HepG2 (cell line): Measurements from ENCODE around the gene ZBED5. TPM values are rescaled to one million over a fixed set of nuclear protein-coding genes. Genes with fewer than 3 reads are reported as not detected.

ENCODE experiments used
- CERS6 ChIP-seq: sonication (generic); formaldehyde crosslinking; IDR thresholded peaks from 2 replicates; pipeline ENCODE4 v1.5.0; 2020; ENCODE audit warnings: missing genetic modification reagents
- ESRRA ChIP-seq: sonication (generic); formaldehyde crosslinking; IDR thresholded peaks from 2 replicates; pipeline ENCODE4 v1.5.1; 2020; ENCODE audit warnings: mild to moderate bottlenecking, low read depth, missing genetic modification reagents
- KIAA2018 ChIP-seq: sonication (generic); formaldehyde crosslinking; IDR thresholded peaks from 2 replicates; pipeline ENCODE4 v1.5.0; 2020; ENCODE audit warnings: mild to moderate bottlenecking, missing genetic modification reagents, borderline replicate concordance
- MED8 ChIP-seq: sonication (generic); formaldehyde crosslinking; IDR thresholded peaks from 2 replicates; pipeline ENCODE4 v1.8.1; 2023; ENCODE audit warnings: mild to moderate bottlenecking, missing genetic modification reagents; ENCODE audit not compliant: insufficient replicate concordance
- MYC ChIP-seq: sonication (generic); formaldehyde crosslinking; IDR thresholded peaks from 2 replicates; pipeline ENCODE4 v1.9.0; 2021; ENCODE audit warnings: missing genetic modification reagents, borderline replicate concordance
- PTBP1 ChIP-seq: fragments of 200-400 bp; formaldehyde crosslinking; IDR thresholded peaks from 2 replicates; pipeline ENCODE4 v1.6.1; 2018; ENCODE audit warnings: low read length, low read depth; ENCODE audit not compliant: poor library complexity, severe bottlenecking
- SKIL ChIP-seq: sonication (generic); formaldehyde crosslinking; IDR thresholded peaks from 2 replicates; pipeline ENCODE4 v1.8.0; 2022; ENCODE audit warnings: missing genetic modification reagents, mild to moderate bottlenecking, moderate library complexity, borderline replicate concordance
- SNRNP70 ChIP-seq: fragments of 200-400 bp; formaldehyde crosslinking; IDR thresholded peaks from 2 replicates; pipeline ENCODE4 v1.6.1; 2017; ENCODE audit warnings: mild to moderate bottlenecking, low read depth, low read length, moderate library complexity
- TEAD2 ChIP-seq: sonication (generic); formaldehyde crosslinking; IDR thresholded peaks from 2 replicates; pipeline ENCODE4 v1.9.0; 2021; ENCODE audit warnings: missing genetic modification reagents
- ZC3H4 ChIP-seq: sonication (generic); formaldehyde crosslinking; IDR thresholded peaks from 2 replicates; pipeline ENCODE4 v1.4.0; 2020; ENCODE audit warnings: missing genetic modification reagents, borderline replicate concordance
- ZFP36L2 ChIP-seq: sonication (generic); formaldehyde crosslinking; IDR thresholded peaks from 2 replicates; pipeline ENCODE4 v1.4.0; 2020; ENCODE audit warnings: missing genetic modification reagents
- ZFP62 ChIP-seq: sonication (generic); formaldehyde crosslinking; IDR thresholded peaks from 2 replicates; pipeline ENCODE4 v1.4.0; 2020; ENCODE audit warnings: missing genetic modification reagents
- ZNF180 ChIP-seq: sonication (generic); formaldehyde crosslinking; IDR thresholded peaks from 2 replicates; pipeline ENCODE4 v1.4.0; 2020; ENCODE audit warnings: low read depth, missing genetic modification reagents, borderline replicate concordance
- ZNF326 ChIP-seq: sonication (generic); formaldehyde crosslinking; IDR thresholded peaks from 2 replicates; pipeline ENCODE4 v1.4.0; 2020; ENCODE audit warnings: missing genetic modification reagents, borderline replicate concordance
- ZNF383 ChIP-seq: sonication (generic); formaldehyde crosslinking; IDR thresholded peaks from 2 replicates; pipeline ENCODE4 v1.4.0; 2020; ENCODE audit warnings: missing genetic modification reagents, mild to moderate bottlenecking, borderline replicate concordance
- ZNF496 ChIP-seq: sonication (generic); formaldehyde crosslinking; IDR thresholded peaks from 2 replicates; pipeline ENCODE4 v1.8.1; 2023; ENCODE audit warnings: mild to moderate bottlenecking, moderate library complexity, missing genetic modification reagents; ENCODE audit not compliant: insufficient replicate concordance
- ZNF564 ChIP-seq: sonication (generic); formaldehyde crosslinking; IDR thresholded peaks from 2 replicates; pipeline ENCODE4 v1.8.1; 2023; ENCODE audit warnings: mild to moderate bottlenecking, missing genetic modification reagents
- ZSCAN21 ChIP-seq: sonication (generic); formaldehyde crosslinking; IDR thresholded peaks from 2 replicates; pipeline ENCODE4 v1.8.0; 2022; ENCODE audit warnings: mild to moderate bottlenecking, missing genetic modification reagents, moderate library complexity, borderline replicate concordance
- polyA plus RNA-seq, 8 experiments: library from polyadenylated mRNA; depleted of rRNA in 3 of 8; stranded (reverse) in 7 of 8; unstranded in 1 of 8; fragments of >200 nt; fragmentation: Illumina TruSeq in 4 of 8; extraction: Trizol in 4 of 8; gene quantifications; 2 replicates each; pipeline versions ENCODE4 v1.2.1 to v1.2.3, GENCODE V29; 2011 to 2016; ENCODE audit warnings: low read depth in 4 of 8, missing spikeins in 1 of 8, mixed read lengths in 1 of 8; ENCODE audit not compliant: insufficient read depth in 1 of 8
- total RNA-seq, 5 experiments: library from RNA; depleted of rRNA; stranded (reverse); fragments of >200 nt; fragmentation: Illumina TruSeq; extraction: Trizol; gene quantifications; 2 replicates each; pipeline ENCODE4 v1.2.3, GENCODE V29; 2016; ENCODE audit warnings: low read depth in 1 of 5

ZBED5 gene
- total and polyA plus RNA-seq, 2 of the 13 experiments (the other 11 are each of a cell fraction or from before 2014, with no cell fraction given), result 18.2 to 38.6 TPM

GRCh38 chr11:10807493-10808234 is 50.2 kb downstream of the ZBED5 start (continued):
- no peak for TF ChIP-seq KIAA2018 (CRISPR knock-in tag)
- TF ChIP-seq ZNF496 (CRISPR knock-in tag), result no peak
- no peak for TF ChIP-seq MYC (CRISPR knock-in tag)
- no peak for TF ChIP-seq ZNF326 (CRISPR knock-in tag)
- TF ChIP-seq TEAD2 (CRISPR knock-in tag), result no peak
- no peak for TF ChIP-seq ZNF564 (CRISPR knock-in tag)
- TF ChIP-seq ZFP36L2, result no peak
- no peak for TF ChIP-seq MED8 (CRISPR knock-in tag)
- TF ChIP-seq SNRNP70, result no peak
- no peak for TF ChIP-seq PTBP1
- no peak for TF ChIP-seq ZNF383 (CRISPR knock-in tag)
- TF ChIP-seq ZNF180 (CRISPR knock-in tag), result no peak
- TF ChIP-seq ZSCAN21 (CRISPR knock-in tag), result no peak
- no peak for TF ChIP-seq ZFP62 (CRISPR knock-in tag)
- 0 out of 2 replicates have a peak, but pooled peaks have one; percentile 15 for TF ChIP-seq SKIL (CRISPR knock-in tag)
- no peak for TF ChIP-seq ZC3H4
- TF ChIP-seq ESRRA (CRISPR knock-in tag), result no peak
- no peak for TF ChIP-seq CERS6 (CRISPR knock-in tag)
